Measurements from ENCODE around the gene DKK2. TPM values are rescaled to one million over a fixed set of nuclear protein-coding genes. Genes with fewer than 3 reads are reported as not detected.
A peak's percentile ranks its signal among the peaks of the same experiment; 100 is the strongest.

Gene DKK2
- total RNA-seq, 2 donors from 2014 or later: 0.27 to 2.2 TPM

DNA sequence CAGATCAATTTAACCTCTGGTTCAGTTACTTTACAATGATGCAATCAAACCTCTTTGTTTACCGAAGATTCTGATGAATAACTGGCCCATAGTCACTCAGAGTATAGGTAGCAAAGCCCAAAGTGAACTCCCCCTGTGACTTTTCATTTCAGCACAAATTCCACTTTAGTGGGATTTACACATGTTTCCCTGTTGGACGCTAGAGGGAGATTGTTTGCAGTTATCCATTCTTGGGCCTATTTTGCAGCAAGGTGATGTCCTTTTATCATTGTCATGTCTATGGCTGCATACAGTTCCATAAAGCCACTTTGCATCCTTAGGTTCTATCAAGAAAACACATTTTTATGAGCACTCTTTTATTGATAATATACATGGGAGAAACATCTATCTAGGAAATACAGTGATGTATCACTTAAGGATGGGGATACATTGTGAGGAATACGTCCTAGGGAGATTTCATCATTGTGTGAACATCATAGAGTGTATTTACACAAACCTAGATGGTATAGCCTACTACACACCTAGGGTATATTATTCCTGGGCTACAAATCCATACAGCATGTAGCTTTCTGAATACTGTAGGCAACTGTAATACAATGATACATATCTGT is 14.5 kb upstream of the DKK2 start:
- ATAC-seq (ENCODE audit: insufficient number of reproducible peaks, low FRiP score, low read depth) (no peak), DNase-seq (ENCODE audit: low spot score) (no peak)
- H3K27ac ChIP-seq: no peak overlapping the region
- no peaks in the 10 kb centered on the region for H3K4me1 ChIP-seq (ENCODE audit: control insufficient read depth in 1 of 2, low read depth in 2 of 2)
- H3K4me3 ChIP-seq: no peak overlapping the region
- H3K27me3 ChIP-seq (replicated peaks; ENCODE audit: insufficient read depth): no peaks in the 10 kb centered on the region
- no peaks in the 10 kb centered on the region for H3K36me3 ChIP-seq
- TF ChIP-seq, protein P1, sequence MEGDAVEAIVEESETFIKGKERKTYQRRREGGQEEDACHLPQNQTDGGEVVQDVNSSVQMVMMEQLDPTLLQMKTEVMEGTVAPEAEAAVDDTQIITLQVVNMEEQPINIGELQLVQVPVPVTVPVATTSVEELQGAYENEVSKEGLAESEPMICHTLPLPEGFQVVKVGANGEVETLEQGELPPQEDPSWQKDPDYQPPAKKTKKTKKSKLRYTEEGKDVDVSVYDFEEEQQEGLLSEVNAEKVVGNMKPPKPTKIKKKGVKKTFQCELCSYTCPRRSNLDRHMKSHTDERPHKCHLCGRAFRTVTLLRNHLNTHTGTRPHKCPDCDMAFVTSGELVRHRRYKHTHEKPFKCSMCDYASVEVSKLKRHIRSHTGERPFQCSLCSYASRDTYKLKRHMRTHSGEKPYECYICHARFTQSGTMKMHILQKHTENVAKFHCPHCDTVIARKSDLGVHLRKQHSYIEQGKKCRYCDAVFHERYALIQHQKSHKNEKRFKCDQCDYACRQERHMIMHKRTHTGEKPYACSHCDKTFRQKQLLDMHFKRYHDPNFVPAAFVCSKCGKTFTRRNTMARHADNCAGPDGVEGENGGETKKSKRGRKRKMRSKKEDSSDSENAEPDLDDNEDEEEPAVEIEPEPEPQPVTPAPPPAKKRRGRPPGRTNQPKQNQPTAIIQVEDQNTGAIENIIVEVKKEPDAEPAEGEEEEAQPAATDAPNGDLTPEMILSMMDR (IDR thresholded peaks at IDR 0.05): peak; percentile 42
- H3K9me3 ChIP-seq: peaks cover 5% of the 10 kb centered on the region

DNA sequence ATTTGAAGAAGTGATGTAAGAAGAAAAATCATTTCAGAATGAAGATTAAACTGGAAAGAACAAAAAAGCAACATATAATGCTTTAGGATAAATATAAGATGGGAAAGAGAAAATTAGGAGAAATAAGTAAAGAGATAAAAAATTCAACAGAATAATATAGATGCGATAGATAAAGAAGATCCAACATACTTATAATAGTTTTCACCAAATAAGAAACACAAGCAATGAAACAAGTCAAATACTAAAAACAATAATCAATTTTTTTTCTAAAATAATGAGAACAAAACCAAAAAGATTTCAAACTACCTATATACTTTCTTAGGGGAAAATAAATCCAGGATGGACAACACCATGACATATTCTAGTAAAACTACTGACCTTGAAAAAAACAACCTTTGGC is 10.1 kb upstream of the DKK2 start:
- H3K4me3 ChIP-seq: no peak overlapping the region
- H3K27me3 ChIP-seq (replicated peaks; ENCODE audit: insufficient read depth): no peaks in the 10 kb centered on the region
- ATAC-seq (ENCODE audit: insufficient number of reproducible peaks, low FRiP score, low read depth) (no peak), DNase-seq (ENCODE audit: low spot score) (no peak)
- H3K27ac ChIP-seq: no peak overlapping the region
- no peaks in the 10 kb centered on the region for H3K4me1 ChIP-seq (ENCODE audit: control insufficient read depth in 1 of 2, low read depth in 2 of 2)
- peaks cover 5% of the 10 kb centered on the region for H3K9me3 ChIP-seq
- no peaks in the 10 kb centered on the region for H3K36me3 ChIP-seq
- TF ChIP-seq, protein P1 (IDR thresholded peaks at IDR 0.05): no peak

DNA sequence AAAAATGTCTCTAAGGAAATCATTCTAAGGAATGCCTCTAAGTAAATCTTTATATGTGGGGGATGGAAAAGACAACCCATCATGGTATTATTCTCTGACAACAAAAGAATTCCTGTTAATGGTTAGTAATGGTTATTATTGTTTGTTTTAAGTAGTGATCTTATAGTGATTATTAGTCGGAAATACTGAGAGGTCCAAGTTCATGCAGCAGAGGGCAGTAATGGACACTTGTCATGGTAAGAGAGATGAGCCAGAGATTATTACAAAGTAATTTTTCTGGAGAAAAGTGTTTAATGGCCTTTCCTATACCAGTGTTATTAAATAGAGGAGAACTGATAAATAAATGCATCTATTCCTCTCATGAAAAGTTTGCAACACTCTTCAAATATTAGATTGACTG is 8.1 kb upstream of the DKK2 start:
- Histone ChIP-seq H3K4me3 (no peak overlapping the region), H3K9me3 (peaks cover 5% of the 10 kb centered on the region), H3K4me1 (ENCODE audit: control insufficient read depth in 1 of 2, low read depth in 2 of 2) (no peaks in the 10 kb centered on the region), H3K27ac (no peak overlapping the region), H3K36me3 (no peaks in the 10 kb centered on the region), H3K27me3 (replicated peaks; ENCODE audit: insufficient read depth) (no peaks in the 10 kb centered on the region)
- DNase-seq (ENCODE audit: low spot score) (no peak), ATAC-seq (ENCODE audit: insufficient number of reproducible peaks, low FRiP score, low read depth) (no peak)
- TF ChIP-seq, protein P1 (IDR thresholded peaks at IDR 0.05): no peak

DNA sequence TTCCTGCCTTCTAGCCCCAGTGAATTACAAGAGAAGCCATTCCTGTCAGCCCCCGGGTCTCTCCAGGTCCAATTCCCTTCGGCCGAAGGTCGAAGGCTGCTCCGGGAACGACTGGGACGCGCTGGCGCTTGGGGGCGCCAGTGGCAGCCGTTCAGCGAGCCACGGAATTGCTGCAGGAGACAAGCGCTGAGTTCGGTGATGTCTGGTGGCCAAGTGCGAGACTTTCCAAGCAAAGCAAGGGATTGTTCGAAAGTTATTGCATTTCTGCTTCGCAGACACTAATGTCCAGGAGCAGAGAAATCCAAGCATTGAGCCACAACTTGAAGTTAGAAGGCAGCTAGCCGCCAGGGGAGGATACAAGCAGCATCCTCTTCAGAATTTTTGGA is 1.1 kb upstream of the DKK2 start:
- DNase-seq (ENCODE audit: low spot score): no peak
- Histone ChIP-seq H3K4me3 (peak overlapping the region; percentile 72), H3K36me3 (no peaks in the 10 kb centered on the region), H3K9me3 (no peaks in the 10 kb centered on the region), H3K4me1 (ENCODE audit: control insufficient read depth in 1 of 2, low read depth in 2 of 2) (peaks cover 7 to 34% of the 10 kb centered on the region in 2 donors), H3K27me3 (replicated peaks; ENCODE audit: insufficient read depth) (no peaks in the 10 kb centered on the region), H3K27ac (no peak overlapping the region)
- TF ChIP-seq, protein P1 (IDR thresholded peaks at IDR 0.05): peak; percentile 36
- no peak for ATAC-seq (ENCODE audit: insufficient number of reproducible peaks, low FRiP score, low read depth)

DNA sequence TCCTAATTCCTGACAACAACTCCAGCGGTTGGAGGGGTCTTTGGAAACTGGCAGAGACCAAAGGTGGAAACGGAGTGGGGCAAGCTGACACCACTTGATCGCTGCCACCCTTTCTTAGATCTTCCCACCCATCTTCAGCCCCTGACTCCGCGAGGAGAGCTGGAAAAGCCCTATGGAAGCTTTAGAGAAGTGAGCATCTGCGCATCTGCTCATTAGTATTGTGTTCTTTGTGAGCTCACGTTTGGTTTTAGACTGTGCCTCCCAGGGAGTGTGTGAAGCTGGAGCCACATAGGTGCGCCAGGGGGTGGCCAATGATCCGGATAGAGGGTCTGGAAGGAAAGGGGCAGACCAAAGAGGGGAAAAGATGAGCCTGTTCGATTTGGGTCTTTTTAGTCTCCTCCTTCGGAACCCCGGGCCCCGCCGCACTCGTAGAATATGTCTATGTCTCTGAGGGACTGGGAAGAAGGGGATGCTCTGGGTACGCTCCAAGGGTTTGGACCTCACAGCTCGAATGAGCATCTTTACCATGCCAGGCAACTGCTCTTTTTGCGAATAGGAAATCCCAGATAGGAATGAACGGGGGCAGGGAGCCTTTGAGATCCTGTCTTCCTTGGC is 578 bp upstream of the DKK2 start:
- TF ChIP-seq, protein P1 (IDR thresholded peaks at IDR 0.05): no peak
- Histone ChIP-seq H3K4me3 (peak overlapping the region; percentile 72), H3K27me3 (replicated peaks; ENCODE audit: insufficient read depth) (no peaks in the 10 kb centered on the region), H3K4me1 (ENCODE audit: control insufficient read depth in 1 of 2, low read depth in 2 of 2) (peaks cover 7 to 34% of the 10 kb centered on the region in 2 donors), H3K9me3 (no peaks in the 10 kb centered on the region), H3K27ac (no peak overlapping the region), H3K36me3 (no peaks in the 10 kb centered on the region)
- no peak for ATAC-seq (ENCODE audit: insufficient number of reproducible peaks, low FRiP score, low read depth)
- no peak for DNase-seq (ENCODE audit: low spot score)
